Measurements from ENCODE around the gene PDZD7.
"Not testable (repeated sequence)": the region's sequence is repeated elsewhere in the genome, so short reads cannot be mapped to it uniquely, and the experiment has no call there.

PDZD7 gene

GRCh38 chr10:101040851-101041250 is 9.9 kb upstream of the PDZD7 start:
- no peak for DNase-seq

- DNase-seq = no peak
Observed at GRCh38 chr10:101040061-101040460, 9.1 kb upstream of the PDZD7 start.

- no peak for DNase-seq
Observed at GRCh38 chr10:101038484-101038883, 7.6 kb upstream of the PDZD7 start.

- DNase-seq = no peak
Observed at GRCh38 chr10:101036726-101037125, 5.8 kb upstream of the PDZD7 start.

- no peak for DNase-seq
Observed at GRCh38 chr10:101035916-101036702, 5.2 kb upstream of the PDZD7 start.

GRCh38 chr10:101035314-101035713 is 4.4 kb upstream of the PDZD7 start:
- DNase-seq = no peak

- DNase-seq = not testable (repeated sequence)
Observed at GRCh38 chr10:101034404-101034803, 3.5 kb upstream of the PDZD7 start.

GRCh38 chr10:101033276-101033675 is 2.3 kb upstream of the PDZD7 start:
- no peak for DNase-seq

GRCh38 chr10:101032637-101033224 is 1.8 kb upstream of the PDZD7 start:
- peak; percentile 73 to 86 (median 82) for DNase-seq

GRCh38 chr10:101031796-101032636 is 1.1 kb upstream of the PDZD7 start:
- DNase-seq = peak; percentile 88 to 95 (median 92)

GRCh38 chr10:101030496-101031127 is 317 bp downstream of the PDZD7 start:
- DNase-seq = no peak

GRCh38 chr10:101029520-101030295 is 1.2 kb downstream of the PDZD7 start:
- no peak for DNase-seq

- peak; percentile 68 to 88 (median 74) for DNase-seq
Observed at GRCh38 chr10:101028446-101029337, 2.2 kb downstream of the PDZD7 start.

GRCh38 chr10:101027106-101027720 is 3.7 kb downstream of the PDZD7 start:
- DNase-seq = peak; percentile 20 to 62 (median 48)

GRCh38 chr10:101022967-101023705 is 7.8 kb downstream of the PDZD7 start:
- no peak for DNase-seq

GRCh38 chr10:101021692-101022251 is 9.2 kb downstream of the PDZD7 start:
- DNase-seq = no peak

GRCh38 chr10:101021239-101021638 is 9.7 kb downstream of the PDZD7 start:
- no peak for DNase-seq

GRCh38 chr10:101020427-101021075 is 10.4 kb downstream of the PDZD7 start:
- DNase-seq = peak in 3 of 4 experiments; percentile 36 to 45 (median 36)

GRCh38 chr10:101019440-101019703 is 11.6 kb downstream of the PDZD7 start:
- DNase-seq = no peak

Measured in suppressor macrophage (primary cell).